Cardiac muscle cell (in vitro differentiated cells and primary cell): ENCODE results near the gene KPNB1. TPM values are rescaled to one million over a fixed set of nuclear protein-coding genes. Genes with fewer than 3 reads are reported as not detected.

Experiments used
- DNase-seq, 2 donors: peaks; one replicate each; pipeline versions ENCODE4 v3.0.0 to v3.0.0-alpha.2; 2010 to 2017; ENCODE audit warnings: low read depth in 1 of 2, low spot score in 1 of 2
- H3K27ac ChIP-seq: fragments of 200-600 bp; sonication (generic); 2 replicates; pipeline ENCODE4 v1.5.1; 2016
- H3K27me3 ChIP-seq: fragments of 200-600 bp; sonication (generic); 2 replicates; pipeline ENCODE4 v1.6.0; 2016; ENCODE audit warnings: control low read depth
- H3K36me3 ChIP-seq: fragments of 200-600 bp; sonication (generic); 2 replicates; pipeline ENCODE4 v1.5.1; 2016; ENCODE audit warnings: control low read depth
- H3K4me1 ChIP-seq: fragments of 200-600 bp; sonication (generic); 2 replicates; pipeline ENCODE4 v1.8.1; 2017; ENCODE audit warnings: low read depth, mild to moderate bottlenecking, mixed run types
- H3K4me3 ChIP-seq: fragments of 200-600 bp; sonication (generic); 2 replicates; pipeline ENCODE4 v1.5.1; 2016; ENCODE audit warnings: mild to moderate bottlenecking
- H3K9me3 ChIP-seq: fragments of 200-600 bp; sonication (generic); 2 replicates; pipeline ENCODE4 v1.5.1; 2017; ENCODE audit warnings: low read depth, mild to moderate bottlenecking, control low read depth
- CTCF ChIP-seq: IDR thresholded peaks from 2 replicates; pipeline ENCODE4 v1.5.1; 2012; ENCODE audit warnings: low read depth, mild to moderate bottlenecking, low read length
- polyA plus RNA-seq: library from polyadenylated mRNA; unstranded; fragments of >200 nt; fragmentation: Nextera tagmentation; extraction: Ambion mirVana; gene quantifications from 2 replicates; pipeline ENCODE4 v1.2.1, GENCODE V29; 2016
- total RNA-seq: library from RNA; depleted of rRNA; stranded (reverse); fragments of >200 nt; gene quantifications from 2 replicates; pipeline ENCODE4 v1.2.3, GENCODE V29; 2016

The KPNB1 gene
- total and polyA plus RNA-seq, 2 experiments from 2014 or later, result 125 to 218 TPM

- no peaks in the 10 kb centered on the region for H3K36me3 ChIP-seq
- H3K9me3 ChIP-seq, result no peaks in the 10 kb centered on the region
- peaks cover 7% of the 10 kb centered on the region for H3K4me1 ChIP-seq
- peak overlapping the region; percentile 12 for H3K27ac ChIP-seq
- no peak for DNase-seq
- no peaks in the 10 kb centered on the region for H3K27me3 ChIP-seq
- H3K4me3 ChIP-seq, result no peak overlapping the region
- TF ChIP-seq CTCF, result no peak
Observed at GRCh38 chr17:47630614-47631013, 19.1 kb upstream of the KPNB1 start.

GRCh38 chr17:47632991-47633390 lies 16.7 kb upstream of the KPNB1 start:
- Histone ChIP-seq H3K27me3 (no peaks in the 10 kb centered on the region), H3K36me3 (no peaks in the 10 kb centered on the region), H3K9me3 (no peaks in the 10 kb centered on the region), H3K27ac (no peak overlapping the region), H3K4me3 (no peak overlapping the region), H3K4me1 (peaks cover 5% of the 10 kb centered on the region)
- no peak for DNase-seq
- no peak for TF ChIP-seq CTCF

- H3K36me3 ChIP-seq, result no peaks in the 10 kb centered on the region
- H3K27me3 ChIP-seq, result no peaks in the 10 kb centered on the region
- no peak for DNase-seq
- H3K27ac ChIP-seq, result no peak overlapping the region
- H3K9me3 ChIP-seq, result no peaks in the 10 kb centered on the region
- peaks cover 4% of the 10 kb centered on the region for H3K4me1 ChIP-seq
- H3K4me3 ChIP-seq, result no peak overlapping the region
- TF ChIP-seq CTCF, result no peak
Observed at GRCh38 chr17:47633996-47634395, 15.7 kb upstream of the KPNB1 start.

GRCh38 chr17:47634870-47635269 lies 14.8 kb upstream of the KPNB1 start:
- Histone ChIP-seq H3K4me3 (no peak overlapping the region), H3K27me3 (no peaks in the 10 kb centered on the region), H3K9me3 (no peaks in the 10 kb centered on the region), H3K27ac (no peak overlapping the region), H3K4me1 (peaks cover 4% of the 10 kb centered on the region), H3K36me3 (no peaks in the 10 kb centered on the region)
- no peak for DNase-seq
- no peak for TF ChIP-seq CTCF

- Histone ChIP-seq H3K4me3 (no peak overlapping the region), H3K27me3 (no peaks in the 10 kb centered on the region), H3K4me1 (peaks cover 1% of the 10 kb centered on the region), H3K36me3 (no peaks in the 10 kb centered on the region), H3K27ac (no peak overlapping the region), H3K9me3 (no peaks in the 10 kb centered on the region)
- no peak for DNase-seq
- TF ChIP-seq CTCF, result no peak
Observed at GRCh38 chr17:47635734-47636133, 14.0 kb upstream of the KPNB1 start.
